ENCODE measurements around the gene PADI4. TPM values are rescaled to one million over a fixed set of nuclear protein-coding genes. Genes with fewer than 3 reads are reported as not detected.

PADI4 gene
- total RNA-seq, 1 experiment from 2014 or later, result 0.26 TPM

DNA sequence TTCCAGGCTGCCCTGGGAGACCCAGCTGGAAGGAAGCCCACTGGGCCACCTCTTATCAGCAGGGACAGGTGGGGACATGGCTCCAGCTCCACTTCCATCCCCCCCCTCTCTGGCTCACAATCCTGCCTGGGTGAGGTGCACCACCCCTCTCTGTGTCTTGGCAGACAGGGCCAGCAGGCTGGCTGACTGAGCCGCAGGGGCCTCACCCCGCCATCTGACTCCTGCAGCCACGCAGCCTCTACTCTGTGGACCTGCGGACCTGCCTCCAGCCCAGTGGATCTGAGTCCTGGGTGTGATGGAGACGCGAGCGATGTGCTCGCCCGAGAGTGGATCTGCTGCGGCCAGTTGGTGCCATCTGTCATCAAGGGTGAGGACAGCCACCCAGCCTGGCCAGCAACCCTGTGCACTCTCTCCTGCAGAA lies 101.4 kb downstream of the PADI4 start (continued):
- TF ChIP-seq ZNF138 (CRISPR knock-in tag; conservative IDR thresholded peaks at IDR 0.05), result no peak

DNA sequence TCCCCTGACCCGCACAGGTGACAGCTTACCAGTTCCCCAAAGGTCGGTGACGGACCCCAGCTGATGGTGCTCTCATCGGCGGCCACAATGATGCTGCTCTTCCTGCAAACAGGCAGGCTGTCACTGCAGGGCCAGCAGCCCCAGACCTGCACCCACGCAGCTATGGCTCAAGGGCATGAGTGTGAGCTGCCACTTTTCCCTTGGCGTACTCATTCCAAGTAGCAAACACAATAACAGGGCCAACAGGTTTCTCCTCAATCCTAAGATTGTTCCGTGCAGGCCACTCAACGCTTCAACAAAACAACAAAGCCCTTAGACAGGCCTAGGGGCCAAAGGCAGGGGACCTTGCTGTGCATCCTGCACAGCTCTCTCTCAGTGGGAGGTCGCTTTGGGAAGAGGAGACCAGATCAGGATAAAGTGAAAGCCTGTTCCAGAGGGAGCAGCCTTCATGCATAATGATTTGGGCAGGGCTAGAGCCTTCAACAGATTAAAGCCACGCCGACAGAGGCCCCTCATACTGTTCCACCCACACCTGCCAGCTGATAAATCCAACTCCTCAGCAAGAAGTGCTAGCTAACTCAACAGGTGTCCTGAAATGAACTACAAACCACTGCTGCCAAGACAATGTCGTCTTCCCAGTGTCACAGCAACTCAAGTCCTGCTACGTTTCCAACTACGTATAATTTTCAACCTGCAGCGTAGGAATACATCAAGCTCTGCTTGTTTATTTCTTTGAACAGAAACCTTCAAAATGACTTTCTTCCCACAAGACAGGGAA lies 104.3 kb downstream of the PADI4 start:
- ChIA-PET CTCF (no interaction called here), POLR2A (no interaction called here)
- no peak for TF ChIP-seq SMAD4 (CRISPR knock-in tag; IDR thresholded peaks at IDR 0.05)
- TF ChIP-seq EMX1 (CRISPR knock-in tag; IDR thresholded peaks at IDR 0.05), result no peak
- TF ChIP-seq, protein P1, sequence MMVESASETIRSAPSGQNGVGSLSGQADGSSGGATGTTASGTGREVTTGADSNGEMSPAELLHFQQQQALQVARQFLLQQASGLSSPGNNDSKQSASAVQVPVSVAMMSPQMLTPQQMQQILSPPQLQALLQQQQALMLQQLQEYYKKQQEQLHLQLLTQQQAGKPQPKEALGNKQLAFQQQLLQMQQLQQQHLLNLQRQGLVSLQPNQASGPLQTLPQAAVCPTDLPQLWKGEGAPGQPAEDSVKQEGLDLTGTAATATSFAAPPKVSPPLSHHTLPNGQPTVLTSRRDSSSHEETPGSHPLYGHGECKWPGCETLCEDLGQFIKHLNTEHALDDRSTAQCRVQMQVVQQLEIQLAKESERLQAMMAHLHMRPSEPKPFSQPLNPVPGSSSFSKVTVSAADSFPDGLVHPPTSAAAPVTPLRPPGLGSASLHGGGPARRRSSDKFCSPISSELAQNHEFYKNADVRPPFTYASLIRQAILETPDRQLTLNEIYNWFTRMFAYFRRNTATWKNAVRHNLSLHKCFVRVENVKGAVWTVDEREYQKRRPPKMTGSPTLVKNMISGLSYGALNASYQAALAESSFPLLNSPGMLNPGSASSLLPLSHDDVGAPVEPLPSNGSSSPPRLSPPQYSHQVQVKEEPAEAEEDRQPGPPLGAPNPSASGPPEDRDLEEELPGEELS (CRISPR knock-in tag; IDR thresholded peaks at IDR 0.05), result no peak
- no peak for TF ChIP-seq ELF4 (CRISPR knock-in tag; IDR thresholded peaks at IDR 0.05; ENCODE audit: low read depth)
- TF ChIP-seq FOXJ3 (CRISPR knock-in tag; IDR thresholded peaks at IDR 0.05; ENCODE audit: borderline replicate concordance), result no peak
- TF ChIP-seq GABPB1 (CRISPR knock-in tag; IDR thresholded peaks at IDR 0.05), result no peak
- TF ChIP-seq ZNF121 (CRISPR knock-in tag; IDR thresholded peaks at IDR 0.05), result no peak
- TF ChIP-seq, protein P2, sequence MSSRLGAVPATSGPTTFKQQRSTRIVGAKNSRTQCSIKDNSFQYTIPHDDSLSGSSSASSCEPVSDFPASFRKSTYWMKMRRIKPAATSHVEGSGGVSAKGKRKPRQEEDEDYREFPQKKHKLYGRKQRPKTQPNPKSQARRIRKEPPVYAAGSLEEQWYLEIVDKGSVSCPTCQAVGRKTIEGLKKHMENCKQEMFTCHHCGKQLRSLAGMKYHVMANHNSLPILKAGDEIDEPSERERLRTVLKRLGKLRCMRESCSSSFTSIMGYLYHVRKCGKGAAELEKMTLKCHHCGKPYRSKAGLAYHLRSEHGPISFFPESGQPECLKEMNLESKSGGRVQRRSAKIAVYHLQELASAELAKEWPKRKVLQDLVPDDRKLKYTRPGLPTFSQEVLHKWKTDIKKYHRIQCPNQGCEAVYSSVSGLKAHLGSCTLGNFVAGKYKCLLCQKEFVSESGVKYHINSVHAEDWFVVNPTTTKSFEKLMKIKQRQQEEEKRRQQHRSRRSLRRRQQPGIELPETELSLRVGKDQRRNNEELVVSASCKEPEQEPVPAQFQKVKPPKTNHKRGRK (CRISPR knock-in tag; IDR thresholded peaks at IDR 0.05; ENCODE audit: borderline replicate concordance), result no peak
- TF ChIP-seq SOX15 (CRISPR knock-in tag; IDR thresholded peaks at IDR 0.05), result no peak
- TF ChIP-seq, protein P3, sequence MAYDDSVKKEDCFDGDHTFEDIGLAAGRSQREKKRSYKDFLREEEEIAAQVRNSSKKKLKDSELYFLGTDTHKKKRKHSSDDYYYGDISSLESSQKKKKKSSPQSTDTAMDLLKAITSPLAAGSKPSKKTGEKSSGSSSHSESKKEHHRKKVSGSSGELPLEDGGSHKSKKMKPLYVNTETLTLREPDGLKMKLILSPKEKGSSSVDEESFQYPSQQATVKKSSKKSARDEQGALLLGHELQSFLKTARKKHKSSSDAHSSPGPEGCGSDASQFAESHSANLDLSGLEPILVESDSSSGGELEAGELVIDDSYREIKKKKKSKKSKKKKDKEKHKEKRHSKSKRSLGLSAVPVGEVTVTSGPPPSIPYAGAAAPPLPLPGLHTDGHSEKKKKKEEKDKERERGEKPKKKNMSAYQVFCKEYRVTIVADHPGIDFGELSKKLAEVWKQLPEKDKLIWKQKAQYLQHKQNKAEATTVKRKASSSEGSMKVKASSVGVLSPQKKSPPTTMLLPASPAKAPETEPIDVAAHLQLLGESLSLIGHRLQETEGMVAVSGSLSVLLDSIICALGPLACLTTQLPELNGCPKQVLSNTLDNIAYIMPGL (CRISPR knock-in tag; IDR thresholded peaks at IDR 0.05), result no peak
- no peak for TF ChIP-seq OVOL2 (CRISPR knock-in tag; IDR thresholded peaks at IDR 0.05; ENCODE audit: borderline replicate concordance)
- no peak for TF ChIP-seq CREM (CRISPR knock-in tag; IDR thresholded peaks at IDR 0.05)
- TF ChIP-seq, protein P4, sequence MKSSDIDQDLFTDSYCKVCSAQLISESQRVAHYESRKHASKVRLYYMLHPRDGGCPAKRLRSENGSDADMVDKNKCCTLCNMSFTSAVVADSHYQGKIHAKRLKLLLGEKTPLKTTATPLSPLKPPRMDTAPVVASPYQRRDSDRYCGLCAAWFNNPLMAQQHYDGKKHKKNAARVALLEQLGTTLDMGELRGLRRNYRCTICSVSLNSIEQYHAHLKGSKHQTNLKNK (CRISPR knock-in tag; IDR thresholded peaks at IDR 0.05), result no peak
- TF ChIP-seq, protein P5, sequence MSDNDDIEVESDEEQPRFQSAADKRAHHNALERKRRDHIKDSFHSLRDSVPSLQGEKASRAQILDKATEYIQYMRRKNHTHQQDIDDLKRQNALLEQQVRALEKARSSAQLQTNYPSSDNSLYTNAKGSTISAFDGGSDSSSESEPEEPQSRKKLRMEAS (CRISPR knock-in tag; IDR thresholded peaks at IDR 0.05), result no peak
- TF ChIP-seq NFE2L1 (CRISPR knock-in tag; IDR thresholded peaks at IDR 0.05), result no peak
- no peak for TF ChIP-seq JUN (CRISPR knock-in tag; IDR thresholded peaks at IDR 0.05)
- TF ChIP-seq, protein P6, sequence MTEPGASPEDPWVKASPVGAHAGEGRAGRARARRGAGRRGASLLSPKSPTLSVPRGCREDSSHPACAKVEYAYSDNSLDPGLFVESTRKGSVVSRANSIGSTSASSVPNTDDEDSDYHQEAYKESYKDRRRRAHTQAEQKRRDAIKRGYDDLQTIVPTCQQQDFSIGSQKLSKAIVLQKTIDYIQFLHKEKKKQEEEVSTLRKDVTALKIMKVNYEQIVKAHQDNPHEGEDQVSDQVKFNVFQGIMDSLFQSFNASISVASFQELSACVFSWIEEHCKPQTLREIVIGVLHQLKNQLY (CRISPR knock-in tag; IDR thresholded peaks at IDR 0.05), result no peak
- TF ChIP-seq ZNF138 (CRISPR knock-in tag; conservative IDR thresholded peaks at IDR 0.05), result no peak
- TF ChIP-seq, protein P7, sequence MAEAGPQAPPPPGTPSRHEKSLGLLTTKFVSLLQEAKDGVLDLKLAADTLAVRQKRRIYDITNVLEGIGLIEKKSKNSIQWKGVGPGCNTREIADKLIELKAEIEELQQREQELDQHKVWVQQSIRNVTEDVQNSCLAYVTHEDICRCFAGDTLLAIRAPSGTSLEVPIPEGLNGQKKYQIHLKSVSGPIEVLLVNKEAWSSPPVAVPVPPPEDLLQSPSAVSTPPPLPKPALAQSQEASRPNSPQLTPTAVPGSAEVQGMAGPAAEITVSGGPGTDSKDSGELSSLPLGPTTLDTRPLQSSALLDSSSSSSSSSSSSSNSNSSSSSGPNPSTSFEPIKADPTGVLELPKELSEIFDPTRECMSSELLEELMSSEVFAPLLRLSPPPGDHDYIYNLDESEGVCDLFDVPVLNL (CRISPR knock-in tag; IDR thresholded peaks at IDR 0.05; ENCODE audit: borderline replicate concordance, low read depth), result no peak
- TF ChIP-seq, protein P8, sequence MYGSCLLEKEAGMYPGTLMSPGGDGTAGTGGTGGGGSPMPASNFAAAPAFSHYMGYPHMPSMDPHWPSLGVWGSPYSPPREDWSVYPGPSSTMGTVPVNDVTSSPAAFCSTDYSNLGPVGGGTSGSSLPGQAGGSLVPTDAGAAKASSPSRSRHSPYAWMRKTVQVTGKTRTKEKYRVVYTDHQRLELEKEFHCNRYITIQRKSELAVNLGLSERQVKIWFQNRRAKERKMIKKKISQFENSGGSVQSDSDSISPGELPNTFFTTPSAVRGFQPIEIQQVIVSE (CRISPR knock-in tag; IDR thresholded peaks at IDR 0.05; ENCODE audit: borderline replicate concordance), result no peak
- H3K36me3 Mint-ChIP-seq, result peaks cover 99% of the 10 kb centered on the region
- H3K4me3 Mint-ChIP-seq, result no peak overlapping the region
- ATAC-seq (no peak), DNase-seq (ENCODE audit: low spot score) (no peak)
- peaks cover 29% of the 10 kb centered on the region for H3K4me1 Mint-ChIP-seq
- no peaks in the 10 kb centered on the region for H3K9me3 Mint-ChIP-seq
- H3K27me3 Mint-ChIP-seq (ENCODE audit: low read depth), result no peaks in the 10 kb centered on the region
- H3K27ac Mint-ChIP-seq, result peak overlapping the region; percentile 92
